Testis (tissue), 3 donors: ENCODE data around the gene FAM13C. TPM values are rescaled to one million over a fixed set of nuclear protein-coding genes. Genes with fewer than 3 reads are reported as not detected.

Source experiments
- DNase-seq: peaks from one replicate; pipeline ENCODE4 v3.0.0-alpha.2; 2019
- H3K27ac ChIP-seq, 2 donors: fragments of 200-600 bp; sonication (generic); one replicate each; pipeline ENCODE4 v1.5.1; 2019
- H3K27me3 ChIP-seq: fragments of 200-600 bp; sonication (generic); one replicate; pipeline ENCODE4 v1.5.1; 2019
- H3K36me3 ChIP-seq: fragments of 200-600 bp; sonication (generic); one replicate; pipeline ENCODE4 v1.5.1; 2017; ENCODE audit warnings: low read depth; ENCODE audit errors: missing control alignments
- H3K4me1 ChIP-seq: fragments of 200-600 bp; sonication (generic); one replicate; pipeline ENCODE4 v1.5.1; 2019
- H3K4me3 ChIP-seq, 2 donors: fragments of 200-600 bp; sonication (generic); one replicate each; pipeline ENCODE4 v1.5.1; 2017 to 2019
- H3K9me3 ChIP-seq: fragments of 200-600 bp; sonication (generic); one replicate; pipeline ENCODE4 v1.5.1; 2017
- CTCF ChIP-seq, 3 experiments: fragments of 450-650 bp in 2 of 3; fragments of 200-600 bp in 1 of 3; sonication (generic) in 1 of 3; IDR thresholded peaks; one replicate each; pipeline ENCODE4 v1.5.1; 2016 to 2019; ENCODE audit warnings: antibody characterized with exemption in 3 of 3, mild to moderate bottlenecking in 2 of 3, moderate library complexity in 1 of 3
- POLR2A ChIP-seq: fragments of 450-650 bp; IDR thresholded peaks from one replicate; pipeline ENCODE4 v1.6.1; 2017; ENCODE audit warnings: antibody characterized with exemption, mild to moderate bottlenecking, moderate library complexity
- WGBS, 2 donors: methylation state at CpG; one replicate each; pipeline ENCODE4 v1.1.5; 2018; 5-methylcytosine and 5-hydroxymethylcytosine counted together
- intact Hi-C: fragments of 100-400 bp; cut with DNase I; formaldehyde crosslinking; loops from one replicate; pipeline ENCODE4 v1.15.1; 2023; ENCODE audit warnings: low total_unique reads
- polyA plus RNA-seq: library from polyadenylated mRNA; stranded (reverse); fragments of 350-450 nt; fragmentation: Illumina TruSeq; extraction: RNeasy Lipid Tissue Mini Kit (QIAGEN cat#74804); gene quantifications from one replicate; pipeline ENCODE4 v1.2.3, GENCODE V29; 2014; ENCODE audit warnings: low read depth, low replicate concordance; ENCODE audit not compliant: insufficient read depth
- total RNA-seq, 2 donors: library from RNA; depleted of rRNA; stranded (reverse); fragments of >200 nt; gene quantifications; one replicate each; pipeline ENCODE4 v1.2.3, GENCODE V29; 2016

FAM13C gene
- total and polyA plus RNA-seq, 3 donors from 2014 or later: 12.9 to 50.9 (median 38.5) TPM

GRCh38 chr10:59279476-59279875 lies 82.9 kb downstream of the FAM13C start:
- no peak for DNase-seq
- TF ChIP-seq CTCF (IDR thresholded peaks at IDR 0.05): no peak
- TF ChIP-seq POLR2A: no peak
- no peaks in the 10 kb centered on the region for H3K27me3 ChIP-seq
- peaks cover 6% of the 10 kb centered on the region for H3K4me1 ChIP-seq
- H3K27ac ChIP-seq: no peak overlapping the region
- H3K4me3 ChIP-seq: no peak overlapping the region
- no peaks in the 10 kb centered on the region for H3K36me3 ChIP-seq
- H3K9me3 ChIP-seq: no peaks in the 10 kb centered on the region
- intact Hi-C loops: no loop called here
- 91 to 94% methylated on average over 1 of the region's 1 CpG for WGBS, 2 donors

- Histone ChIP-seq H3K27me3 (no peaks in the 10 kb centered on the region), H3K27ac (no peak overlapping the region), H3K4me3 (no peak overlapping the region), H3K4me1 (peaks cover 2% of the 10 kb centered on the region), H3K36me3 (no peaks in the 10 kb centered on the region), H3K9me3 (no peaks in the 10 kb centered on the region)
- no peak for DNase-seq
- TF ChIP-seq POLR2A: no peak
- no peak for TF ChIP-seq CTCF (IDR thresholded peaks at IDR 0.05)
- intact Hi-C loops: no loop called here
Measured at GRCh38 chr10:59276919-59277318, 85.4 kb downstream of the FAM13C start.

DNA sequence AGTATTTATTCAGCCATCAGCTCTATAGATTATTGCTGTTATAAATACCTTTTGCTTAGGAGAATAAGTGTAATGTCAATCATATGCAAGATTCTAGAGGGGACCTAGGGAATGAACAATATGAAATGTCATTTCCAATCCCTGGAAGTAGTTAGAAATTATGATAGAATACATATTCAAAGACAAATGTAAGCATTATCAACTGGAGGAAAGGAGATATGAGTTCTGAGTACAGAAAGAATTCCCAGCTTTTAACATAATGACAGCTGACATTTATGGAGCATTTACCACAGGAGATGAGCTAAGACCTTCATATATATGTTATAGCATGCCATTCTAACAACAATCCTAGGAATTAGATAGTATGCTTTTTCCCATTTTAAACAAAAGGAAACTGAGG lies 86.2 kb downstream of the FAM13C start:
- TF ChIP-seq CTCF (IDR thresholded peaks at IDR 0.05) (no peak), POLR2A (no peak)
- H3K27me3 ChIP-seq: no peaks in the 10 kb centered on the region
- intact Hi-C loops: no loop called here

GRCh38 chr10:59273445-59273844 lies 88.9 kb downstream of the FAM13C start:
- Histone ChIP-seq H3K27ac (no peak overlapping the region), H3K4me3 (no peak overlapping the region), H3K4me1 (peaks cover 2% of the 10 kb centered on the region), H3K36me3 (no peaks in the 10 kb centered on the region), H3K27me3 (no peaks in the 10 kb centered on the region), H3K9me3 (no peaks in the 10 kb centered on the region)
- no peak for DNase-seq
- WGBS, 2 donors: 84 to 85% methylated on average over 1 of the region's 1 CpG
- no peak for TF ChIP-seq CTCF (IDR thresholded peaks at IDR 0.05)
- no peak for TF ChIP-seq POLR2A
- intact Hi-C loops: no loop called here

More for the DNA sequence above, 86.2 kb downstream of the FAM13C start:
- Histone ChIP-seq H3K36me3 (no peaks in the 10 kb centered on the region), H3K27ac (no peak overlapping the region), H3K4me3 (no peak overlapping the region), H3K4me1 (peaks cover 2% of the 10 kb centered on the region), H3K9me3 (no peaks in the 10 kb centered on the region)
- DNase-seq: no peak

DNA sequence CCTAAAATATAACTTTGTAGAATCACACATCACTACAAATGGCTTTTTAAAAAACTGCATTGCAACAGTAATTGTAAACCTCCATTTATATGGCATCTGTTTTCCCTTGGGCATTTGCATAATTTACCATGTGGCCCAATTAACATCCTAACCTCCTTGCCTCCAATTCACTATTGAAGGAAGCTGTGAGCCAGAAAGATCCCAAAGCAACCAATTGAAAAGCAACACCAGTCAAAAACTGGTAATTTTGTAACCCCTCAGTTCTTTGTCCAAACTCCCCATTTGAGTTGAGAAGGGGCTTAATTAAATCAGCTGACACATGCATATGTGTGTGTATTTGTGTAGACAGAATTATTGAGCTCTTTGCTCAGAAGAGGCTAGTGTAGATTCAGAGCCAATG lies 90.3 kb downstream of the FAM13C start:
- no peak for DNase-seq
- Histone ChIP-seq H3K4me3 (no peak overlapping the region), H3K4me1 (peaks cover 2% of the 10 kb centered on the region), H3K27me3 (no peaks in the 10 kb centered on the region), H3K9me3 (no peaks in the 10 kb centered on the region), H3K36me3 (no peaks in the 10 kb centered on the region), H3K27ac (no peak overlapping the region)
- intact Hi-C loops: no loop called here
- TF ChIP-seq POLR2A: no peak
- no peak for TF ChIP-seq CTCF (IDR thresholded peaks at IDR 0.05)
